ENCODE data around the gene DDR1. TPM values are rescaled to one million over a fixed set of nuclear protein-coding genes. Genes with fewer than 3 reads are reported as not detected.

The DDR1 gene
- 10 to 100 TPM; 25.4 to 40.4 (median 30.9) TPM for total RNA-seq

DNA sequence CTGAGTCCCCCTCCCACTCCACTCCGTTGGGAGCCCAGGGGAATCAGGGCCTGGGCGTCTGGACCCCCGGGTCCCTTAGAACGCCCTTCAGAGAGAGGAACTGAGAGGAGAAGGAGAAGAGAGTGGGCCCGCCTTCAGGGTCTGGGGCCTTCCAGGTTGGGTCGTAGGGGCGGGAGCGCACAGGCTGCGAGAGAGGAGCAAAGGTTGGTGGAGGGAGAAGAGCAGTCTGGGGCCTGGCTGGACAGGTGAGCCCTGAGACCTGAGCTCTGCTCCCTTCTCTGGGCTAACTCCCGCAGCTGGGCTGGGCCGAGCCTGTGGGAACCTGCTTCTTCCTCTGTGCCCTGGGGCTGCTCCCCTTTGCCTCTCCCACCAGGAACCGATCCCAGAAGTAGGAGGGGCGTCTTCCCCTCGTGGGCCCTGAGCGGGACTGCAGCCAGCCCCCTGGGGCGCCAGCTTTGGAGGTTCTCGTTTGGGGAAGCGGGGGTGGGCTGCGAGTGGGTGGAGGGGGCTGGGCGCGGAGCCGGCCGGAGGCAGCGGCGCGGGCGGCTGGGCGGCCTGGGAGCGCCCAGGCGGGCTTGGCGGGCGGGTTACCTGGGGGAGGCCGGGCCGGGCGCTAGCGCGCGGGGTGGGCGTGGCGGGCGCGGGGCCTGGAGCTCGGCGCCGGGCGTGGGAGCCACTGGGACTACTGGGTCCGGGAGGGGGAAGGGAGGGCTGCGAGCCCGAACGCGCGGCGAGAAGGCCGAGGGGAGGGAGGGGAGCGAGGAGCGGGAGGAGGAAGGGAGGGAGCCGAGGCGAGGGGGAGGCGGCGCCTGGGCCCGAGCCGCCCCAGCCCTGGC is at the start of gene DDR1:
DDR1 (plus strand) TSS at position 835 of the 836 bp plus-strand sequence. CDS start 4,211 bp downstream, outside the sequence.
- H3K4me1 ChIP-seq: peaks cover 0 to 62% (median 31%) of the 10 kb centered on the region in 3 donors
- no peaks in the 10 kb centered on the region for H3K9me3 ChIP-seq
- H3K4me3 ChIP-seq: peak within 1 kb of the TSS; percentile 85 to 93
- TF ChIP-seq EP300 (IDR thresholded peaks at IDR 0.05) (no peak), POLR2A (IDR thresholded peaks at IDR 0.05) (no peak), POLR2AphosphoS5 (IDR thresholded peaks at IDR 0.05) (no peak)
- TF ChIP-seq, protein P1, sequence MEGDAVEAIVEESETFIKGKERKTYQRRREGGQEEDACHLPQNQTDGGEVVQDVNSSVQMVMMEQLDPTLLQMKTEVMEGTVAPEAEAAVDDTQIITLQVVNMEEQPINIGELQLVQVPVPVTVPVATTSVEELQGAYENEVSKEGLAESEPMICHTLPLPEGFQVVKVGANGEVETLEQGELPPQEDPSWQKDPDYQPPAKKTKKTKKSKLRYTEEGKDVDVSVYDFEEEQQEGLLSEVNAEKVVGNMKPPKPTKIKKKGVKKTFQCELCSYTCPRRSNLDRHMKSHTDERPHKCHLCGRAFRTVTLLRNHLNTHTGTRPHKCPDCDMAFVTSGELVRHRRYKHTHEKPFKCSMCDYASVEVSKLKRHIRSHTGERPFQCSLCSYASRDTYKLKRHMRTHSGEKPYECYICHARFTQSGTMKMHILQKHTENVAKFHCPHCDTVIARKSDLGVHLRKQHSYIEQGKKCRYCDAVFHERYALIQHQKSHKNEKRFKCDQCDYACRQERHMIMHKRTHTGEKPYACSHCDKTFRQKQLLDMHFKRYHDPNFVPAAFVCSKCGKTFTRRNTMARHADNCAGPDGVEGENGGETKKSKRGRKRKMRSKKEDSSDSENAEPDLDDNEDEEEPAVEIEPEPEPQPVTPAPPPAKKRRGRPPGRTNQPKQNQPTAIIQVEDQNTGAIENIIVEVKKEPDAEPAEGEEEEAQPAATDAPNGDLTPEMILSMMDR (IDR thresholded peaks at IDR 0.05): no peak
- peak within 1 kb of the TSS; percentile 90 to 96 (median 91) for H3K27ac ChIP-seq
- ATAC-seq: peak; percentile 83
- H3K27me3 ChIP-seq: no peaks in the 10 kb centered on the region
- peaks cover 0 to 2% of the 10 kb centered on the region in 2 donors for H3K36me3 ChIP-seq
- WGBS, 2 donors (ENCODE audit: low coverage in 1 of 2): 70% methylated on average over 2 of the region's 62 CpGs; no CpG with 5 or more reads in 1 of the 2 donors

DNA sequence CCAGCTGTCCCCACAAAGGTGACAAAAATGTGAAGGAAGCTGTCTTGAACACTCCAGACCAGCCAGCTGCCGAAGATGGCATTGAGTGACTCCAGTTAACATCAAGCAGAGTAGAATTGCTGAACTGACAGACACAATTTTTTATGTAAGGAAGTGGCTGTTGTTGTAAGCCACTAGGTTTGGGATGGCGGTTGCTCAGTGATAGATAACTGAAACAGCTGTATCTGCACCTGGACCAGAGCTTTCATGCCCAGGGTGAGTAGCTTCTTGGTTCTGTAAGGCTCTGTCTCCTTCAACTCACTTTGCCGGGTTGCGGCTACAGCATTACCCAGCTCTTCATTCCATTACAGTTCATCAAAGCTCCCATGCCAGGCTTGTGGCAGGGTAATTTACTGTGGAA is 49.7 kb upstream of the DDR1 start:
- Histone ChIP-seq H3K36me3 (no peaks in the 10 kb centered on the region), H3K9me3 (no peaks in the 10 kb centered on the region), H3K27me3 (no peaks in the 10 kb centered on the region), H3K27ac (no peak overlapping the region), H3K4me3 (no peak overlapping the region), H3K4me1 (peaks cover 0 to 23% (median 5%) of the 10 kb centered on the region in 3 donors)
- 90 to 94% methylated on average over 4 of the region's 4 CpGs for WGBS, 2 donors (ENCODE audit: low coverage in 1 of 2)
- TF ChIP-seq POLR2A (IDR thresholded peaks at IDR 0.05): no peak
- TF ChIP-seq POLR2AphosphoS5 (IDR thresholded peaks at IDR 0.05): no peak
- no peak for TF ChIP-seq EP300 (IDR thresholded peaks at IDR 0.05)
- no peak for ATAC-seq

DNA sequence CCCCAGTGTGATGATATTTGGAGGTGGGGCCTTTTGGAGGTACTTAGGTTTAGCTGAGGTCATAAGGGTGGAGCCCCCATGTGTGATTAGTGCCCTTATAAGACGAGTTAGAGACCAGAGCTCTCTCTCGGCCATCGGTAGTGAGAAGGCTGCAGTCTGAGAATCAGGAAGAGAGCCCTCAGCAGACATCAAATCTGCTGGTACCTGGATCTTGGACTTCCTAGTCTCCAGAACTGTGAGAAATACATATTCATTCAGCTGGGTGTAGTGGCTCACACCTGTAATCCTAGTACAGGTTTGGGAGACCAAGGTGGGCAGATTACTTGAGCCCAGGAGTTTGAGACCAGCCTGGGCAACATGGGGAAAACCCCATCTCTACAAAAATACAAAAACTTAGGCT is 48.7 kb upstream of the DDR1 start:
- Histone ChIP-seq H3K36me3 (no peaks in the 10 kb centered on the region), H3K27me3 (no peaks in the 10 kb centered on the region), H3K4me1 (peaks cover 0 to 23% (median 5%) of the 10 kb centered on the region in 3 donors), H3K27ac (no peak overlapping the region), H3K9me3 (no peaks in the 10 kb centered on the region), H3K4me3 (no peak overlapping the region)
- no CpG with 5 or more reads among the region's 3 CpGs for WGBS, 2 donors (ENCODE audit: low coverage in 1 of 2)
- ATAC-seq: no peak
- TF ChIP-seq, protein P1 (IDR thresholded peaks at IDR 0.05): no peak
- TF ChIP-seq POLR2A (IDR thresholded peaks at IDR 0.05) (no peak), EP300 (IDR thresholded peaks at IDR 0.05) (no peak), POLR2AphosphoS5 (IDR thresholded peaks at IDR 0.05) (no peak)

GRCh38 chr6:30836431-30836866 is 47.9 kb upstream of the DDR1 start:
- no peaks in the 10 kb centered on the region for H3K36me3 ChIP-seq
- no peak for TF ChIP-seq POLR2A (IDR thresholded peaks at IDR 0.05)
- no peak for TF ChIP-seq EP300 (IDR thresholded peaks at IDR 0.05)
- TF ChIP-seq POLR2AphosphoS5 (IDR thresholded peaks at IDR 0.05): peak; percentile 76
- H3K4me1 ChIP-seq: peaks cover 0 to 23% (median 5%) of the 10 kb centered on the region in 3 donors
- no peaks in the 10 kb centered on the region for H3K27me3 ChIP-seq
- peak; percentile 86 for ATAC-seq
- no peaks in the 10 kb centered on the region for H3K9me3 ChIP-seq
- 50 to 60% methylated on average over 1 of the region's 1 CpG for WGBS, 2 donors (ENCODE audit: low coverage in 1 of 2)
- no peak overlapping the region for H3K4me3 ChIP-seq
- H3K27ac ChIP-seq: peak overlapping the region in 2 of 4 donors; percentile 3 to 24

GRCh38 chr6:30836957-30837356 is 47.4 kb upstream of the DDR1 start:
- H3K27me3 ChIP-seq: no peaks in the 10 kb centered on the region
- 23 to 41% methylated on average over 3 of the region's 3 CpGs for WGBS, 2 donors (ENCODE audit: low coverage in 1 of 2)
- no peak overlapping the region for H3K4me3 ChIP-seq
- peak overlapping the region in 2 of 4 donors; percentile 3 to 24 for H3K27ac ChIP-seq
- TF ChIP-seq POLR2A (IDR thresholded peaks at IDR 0.05) (no peak), EP300 (IDR thresholded peaks at IDR 0.05) (no peak), POLR2AphosphoS5 (IDR thresholded peaks at IDR 0.05) (no peak)
- TF ChIP-seq, protein P1 (IDR thresholded peaks at IDR 0.05): no peak
- H3K4me1 ChIP-seq: peaks cover 0 to 23% (median 5%) of the 10 kb centered on the region in 3 donors
- peak; percentile 52 for ATAC-seq
- H3K9me3 ChIP-seq: no peaks in the 10 kb centered on the region
- no peaks in the 10 kb centered on the region for H3K36me3 ChIP-seq

Data from gastroesophageal sphincter (tissue), 4 donors.